Measurements from ENCODE around the gene HSD17B4. TPM values are rescaled to one million over a fixed set of nuclear protein-coding genes. Genes with fewer than 3 reads are reported as not detected.
A peak's percentile ranks its signal among the peaks of the same experiment; 100 is the strongest.

The HSD17B4 gene
- total and polyA plus RNA-seq, 2 of the 13 experiments (the other 11 are each of a cell fraction or from before 2014, with no cell fraction given): 178 to 399 TPM

GRCh38 chr5:119452373-119453039 lies at the start of gene HSD17B4 (continued):
- peak; percentile 70 for TF ChIP-seq ZNF558 (CRISPR knock-in tag; IDR thresholded peaks at IDR 0.05; ENCODE audit: borderline replicate concordance)
- TF ChIP-seq ZNF550 (CRISPR knock-in tag; IDR thresholded peaks at IDR 0.05; ENCODE audit: borderline replicate concordance): no peak; the same call in 1 of the 2 replicates
- TF ChIP-seq RBFOX2 (IDR thresholded peaks at IDR 0.05; ENCODE audit: low read depth, low read length): peak; percentile 94
- no peak for TF ChIP-seq ZNF276 (CRISPR knock-in tag; IDR thresholded peaks at IDR 0.05; ENCODE audit: low read depth)
- TF ChIP-seq, protein P1, sequence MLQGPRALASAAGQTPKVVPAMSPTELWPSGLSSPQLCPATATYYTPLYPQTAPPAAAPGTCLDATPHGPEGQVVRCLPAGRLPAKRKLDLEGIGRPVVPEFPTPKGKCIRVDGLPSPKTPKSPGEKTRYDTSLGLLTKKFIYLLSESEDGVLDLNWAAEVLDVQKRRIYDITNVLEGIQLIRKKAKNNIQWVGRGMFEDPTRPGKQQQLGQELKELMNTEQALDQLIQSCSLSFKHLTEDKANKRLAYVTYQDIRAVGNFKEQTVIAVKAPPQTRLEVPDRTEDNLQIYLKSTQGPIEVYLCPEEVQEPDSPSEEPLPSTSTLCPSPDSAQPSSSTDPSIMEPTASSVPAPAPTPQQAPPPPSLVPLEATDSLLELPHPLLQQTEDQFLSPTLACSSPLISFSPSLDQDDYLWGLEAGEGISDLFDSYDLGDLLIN (CRISPR knock-in tag; IDR thresholded peaks at IDR 0.05; ENCODE audit: borderline replicate concordance): no peak
- TF ChIP-seq, protein P2, sequence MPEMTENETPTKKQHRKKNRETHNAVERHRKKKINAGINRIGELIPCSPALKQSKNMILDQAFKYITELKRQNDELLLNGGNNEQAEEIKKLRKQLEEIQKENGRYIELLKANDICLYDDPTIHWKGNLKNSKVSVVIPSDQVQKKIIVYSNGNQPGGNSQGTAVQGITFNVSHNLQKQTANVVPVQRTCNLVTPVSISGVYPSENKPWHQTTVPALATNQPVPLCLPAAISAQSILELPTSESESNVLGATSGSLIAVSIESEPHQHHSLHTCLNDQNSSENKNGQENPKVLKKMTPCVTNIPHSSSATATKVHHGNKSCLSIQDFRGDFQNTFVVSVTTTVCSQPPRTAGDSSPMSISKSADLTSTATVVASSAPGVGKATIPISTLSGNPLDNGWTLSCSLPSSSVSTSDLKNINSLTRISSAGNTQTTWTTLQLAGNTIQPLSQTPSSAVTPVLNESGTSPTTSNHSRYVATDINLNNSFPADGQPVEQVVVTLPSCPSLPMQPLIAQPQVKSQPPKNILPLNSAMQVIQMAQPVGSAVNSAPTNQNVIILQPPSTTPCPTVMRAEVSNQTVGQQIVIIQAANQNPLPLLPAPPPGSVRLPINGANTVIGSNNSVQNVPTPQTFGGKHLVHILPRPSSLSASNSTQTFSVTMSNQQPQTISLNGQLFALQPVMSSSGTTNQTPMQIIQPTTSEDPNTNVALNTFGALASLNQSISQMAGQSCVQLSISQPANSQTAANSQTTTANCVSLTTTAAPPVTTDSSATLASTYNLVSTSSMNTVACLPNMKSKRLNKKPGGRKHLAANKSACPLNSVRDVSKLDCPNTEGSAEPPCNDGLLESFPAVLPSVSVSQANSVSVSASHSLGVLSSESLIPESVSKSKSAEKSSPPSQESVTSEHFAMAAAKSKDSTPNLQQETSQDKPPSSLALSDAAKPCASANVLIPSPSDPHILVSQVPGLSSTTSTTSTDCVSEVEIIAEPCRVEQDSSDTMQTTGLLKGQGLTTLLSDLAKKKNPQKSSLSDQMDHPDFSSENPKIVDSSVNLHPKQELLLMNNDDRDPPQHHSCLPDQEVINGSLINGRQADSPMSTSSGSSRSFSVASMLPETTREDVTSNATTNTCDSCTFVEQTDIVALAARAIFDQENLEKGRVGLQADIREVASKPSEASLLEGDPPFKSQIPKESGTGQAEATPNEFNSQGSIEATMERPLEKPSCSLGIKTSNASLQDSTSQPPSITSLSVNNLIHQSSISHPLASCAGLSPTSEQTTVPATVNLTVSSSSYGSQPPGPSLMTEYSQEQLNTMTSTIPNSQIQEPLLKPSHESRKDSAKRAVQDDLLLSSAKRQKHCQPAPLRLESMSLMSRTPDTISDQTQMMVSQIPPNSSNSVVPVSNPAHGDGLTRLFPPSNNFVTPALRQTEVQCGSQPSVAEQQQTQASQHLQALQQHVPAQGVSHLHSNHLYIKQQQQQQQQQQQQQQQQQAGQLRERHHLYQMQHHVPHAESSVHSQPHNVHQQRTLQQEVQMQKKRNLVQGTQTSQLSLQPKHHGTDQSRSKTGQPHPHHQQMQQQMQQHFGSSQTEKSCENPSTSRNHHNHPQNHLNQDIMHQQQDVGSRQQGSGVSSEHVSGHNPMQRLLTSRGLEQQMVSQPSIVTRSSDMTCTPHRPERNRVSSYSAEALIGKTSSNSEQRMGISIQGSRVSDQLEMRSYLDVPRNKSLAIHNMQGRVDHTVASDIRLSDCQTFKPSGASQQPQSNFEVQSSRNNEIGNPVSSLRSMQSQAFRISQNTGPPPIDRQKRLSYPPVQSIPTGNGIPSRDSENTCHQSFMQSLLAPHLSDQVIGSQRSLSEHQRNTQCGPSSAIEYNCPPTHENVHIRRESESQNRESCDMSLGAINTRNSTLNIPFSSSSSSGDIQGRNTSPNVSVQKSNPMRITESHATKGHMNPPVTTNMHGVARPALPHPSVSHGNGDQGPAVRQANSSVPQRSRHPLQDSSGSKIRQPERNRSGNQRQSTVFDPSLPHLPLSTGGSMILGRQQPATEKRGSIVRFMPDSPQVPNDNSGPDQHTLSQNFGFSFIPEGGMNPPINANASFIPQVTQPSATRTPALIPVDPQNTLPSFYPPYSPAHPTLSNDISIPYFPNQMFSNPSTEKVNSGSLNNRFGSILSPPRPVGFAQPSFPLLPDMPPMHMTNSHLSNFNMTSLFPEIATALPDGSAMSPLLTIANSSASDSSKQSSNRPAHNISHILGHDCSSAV (CRISPR knock-in tag; IDR thresholded peaks at IDR 0.05; ENCODE audit: borderline replicate concordance): no peak
- no peak for TF ChIP-seq EZH2 (conservative IDR thresholded peaks at IDR 0.05; ENCODE audit: low read depth, low read length)
- TF ChIP-seq, protein P3, sequence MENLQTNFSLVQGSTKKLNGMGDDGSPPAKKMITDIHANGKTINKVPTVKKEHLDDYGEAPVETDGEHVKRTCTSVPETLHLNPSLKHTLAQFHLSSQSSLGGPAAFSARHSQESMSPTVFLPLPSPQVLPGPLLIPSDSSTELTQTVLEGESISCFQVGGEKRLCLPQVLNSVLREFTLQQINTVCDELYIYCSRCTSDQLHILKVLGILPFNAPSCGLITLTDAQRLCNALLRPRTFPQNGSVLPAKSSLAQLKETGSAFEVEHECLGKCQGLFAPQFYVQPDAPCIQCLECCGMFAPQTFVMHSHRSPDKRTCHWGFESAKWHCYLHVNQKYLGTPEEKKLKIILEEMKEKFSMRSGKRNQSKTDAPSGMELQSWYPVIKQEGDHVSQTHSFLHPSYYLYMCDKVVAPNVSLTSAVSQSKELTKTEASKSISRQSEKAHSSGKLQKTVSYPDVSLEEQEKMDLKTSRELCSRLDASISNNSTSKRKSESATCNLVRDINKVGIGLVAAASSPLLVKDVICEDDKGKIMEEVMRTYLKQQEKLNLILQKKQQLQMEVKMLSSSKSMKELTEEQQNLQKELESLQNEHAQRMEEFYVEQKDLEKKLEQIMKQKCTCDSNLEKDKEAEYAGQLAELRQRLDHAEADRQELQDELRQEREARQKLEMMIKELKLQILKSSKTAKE (CRISPR knock-in tag; IDR thresholded peaks at IDR 0.05; ENCODE audit: borderline replicate concordance): peak; percentile 51; the same call in 1 of the 2 replicates
- TF ChIP-seq ZNF530 (CRISPR knock-in tag; IDR thresholded peaks at IDR 0.05; ENCODE audit: low read depth): 0 out of 2 replicates have a peak, but pooled peaks have one; percentile 57
- no peak for TF ChIP-seq NFE2 (CRISPR knock-in tag; IDR thresholded peaks at IDR 0.05)
- peak; percentile 18; the same call in 1 of the 2 replicates for TF ChIP-seq ZNF737 (CRISPR knock-in tag; IDR thresholded peaks at IDR 0.05; ENCODE audit: borderline replicate concordance)
- TF ChIP-seq CENPX (CRISPR knock-in tag; IDR thresholded peaks at IDR 0.05): no peak
- TF ChIP-seq NFKBIZ (CRISPR knock-in tag; IDR thresholded peaks at IDR 0.05): no peak; the same call in 1 of the 2 replicates
- no peak; the same call in 1 of the 2 replicates for TF ChIP-seq JUNB (CRISPR knock-in tag; IDR thresholded peaks at IDR 0.05; ENCODE audit: borderline replicate concordance)
- 0 out of 2 replicates have a peak, but pooled peaks have one; percentile 53 for TF ChIP-seq SALL2 (CRISPR knock-in tag; IDR thresholded peaks at IDR 0.05)
